ENCODE results near the gene GABARAP.

GABARAP gene

GRCh38 chr17:7239091-7240027 is 2.9 kb downstream of the GABARAP start, which contains the start of gene PHF23:
TSS of gene PHF23 (minus strand) at chr17:7239457. CDS start at chr17:7239279, 178 bp downstream.
- peak; percentile 99 for DNase-seq (ENCODE audit: low spot score)

- no peak for DNase-seq (ENCODE audit: low spot score)
These were observed 3.7 kb downstream of the GABARAP start for GRCh38 chr17:7238420-7239090.

DNA sequence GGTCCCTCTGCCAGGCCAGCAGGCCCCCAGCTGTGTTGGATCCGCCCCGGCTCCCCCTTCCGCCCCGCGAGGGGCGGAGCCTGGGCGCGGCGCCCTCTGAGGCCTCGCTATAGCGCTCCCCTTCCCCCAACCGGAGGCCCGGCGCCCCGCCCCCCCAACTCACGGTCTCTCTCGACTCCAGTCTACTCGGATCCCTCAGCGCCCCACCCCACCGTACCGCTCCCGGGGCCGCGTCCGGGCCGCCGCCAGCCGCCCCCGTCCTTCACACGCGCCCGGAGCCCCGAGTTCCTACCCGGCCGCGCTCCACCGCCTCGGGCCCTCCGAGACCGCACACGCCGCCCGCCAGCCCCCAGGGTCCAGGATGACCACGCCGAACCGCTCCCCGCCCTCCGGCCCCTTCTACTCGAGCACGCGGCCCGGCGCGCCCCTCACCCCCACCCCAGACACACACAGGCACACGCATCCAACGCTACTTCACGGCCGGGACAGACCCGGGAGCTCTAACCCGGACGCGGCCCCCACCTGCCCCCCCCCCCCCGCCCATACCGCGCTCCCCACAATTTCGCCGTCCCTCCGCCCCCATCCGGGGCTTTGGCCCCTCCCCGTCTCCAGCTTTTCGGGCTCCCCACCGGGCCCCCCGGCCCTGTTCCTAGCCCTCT is 4.4 kb downstream of the GABARAP start:
- peak; percentile 66 for DNase-seq (ENCODE audit: low spot score)

DNA sequence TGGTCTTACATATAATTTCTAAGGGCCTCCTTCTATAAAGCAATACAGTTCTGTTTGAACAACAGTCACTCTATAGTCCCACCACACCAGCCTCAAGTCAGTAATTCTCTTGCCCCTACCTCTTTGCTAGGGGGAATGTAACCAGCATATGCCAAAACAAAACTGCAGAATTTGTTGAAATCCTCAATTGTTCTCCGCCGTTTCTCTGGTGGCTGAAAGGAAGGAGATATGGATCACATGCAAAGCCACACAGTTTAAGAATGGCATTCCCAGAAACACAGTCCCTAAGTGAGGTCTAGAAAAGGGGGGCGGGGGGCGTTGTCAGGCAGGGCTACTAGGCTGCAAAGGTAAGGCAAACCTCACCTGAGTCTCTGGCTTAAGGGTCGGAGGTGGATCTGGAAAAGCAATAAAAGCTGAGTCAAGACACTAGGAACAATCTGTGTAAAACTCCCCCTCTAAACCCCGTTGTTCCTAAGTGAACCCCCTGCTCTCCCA is 4.9 kb downstream of the GABARAP start:
- DNase-seq (ENCODE audit: low spot score), result no peak

DNA sequence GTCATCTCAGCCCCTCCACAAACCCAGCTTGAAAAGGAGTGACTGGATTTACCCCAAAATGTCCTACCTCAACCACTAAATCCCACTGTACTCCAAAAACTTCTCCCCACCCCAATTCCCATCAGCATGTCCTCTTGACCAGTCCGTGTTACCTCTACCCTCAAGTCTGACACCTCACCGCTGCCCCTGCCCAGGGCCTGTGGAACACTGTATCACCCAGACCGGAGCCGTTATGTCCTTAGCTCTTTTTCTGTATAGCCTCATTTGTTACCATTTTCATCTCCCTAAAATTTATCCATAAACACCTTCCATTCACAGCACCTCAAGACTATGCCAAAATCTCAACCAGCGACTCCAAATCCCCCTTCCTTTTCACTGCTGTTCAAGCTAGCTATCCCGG is 5.4 kb downstream of the GABARAP start:
- DNase-seq (ENCODE audit: low spot score), result no peak

DNA sequence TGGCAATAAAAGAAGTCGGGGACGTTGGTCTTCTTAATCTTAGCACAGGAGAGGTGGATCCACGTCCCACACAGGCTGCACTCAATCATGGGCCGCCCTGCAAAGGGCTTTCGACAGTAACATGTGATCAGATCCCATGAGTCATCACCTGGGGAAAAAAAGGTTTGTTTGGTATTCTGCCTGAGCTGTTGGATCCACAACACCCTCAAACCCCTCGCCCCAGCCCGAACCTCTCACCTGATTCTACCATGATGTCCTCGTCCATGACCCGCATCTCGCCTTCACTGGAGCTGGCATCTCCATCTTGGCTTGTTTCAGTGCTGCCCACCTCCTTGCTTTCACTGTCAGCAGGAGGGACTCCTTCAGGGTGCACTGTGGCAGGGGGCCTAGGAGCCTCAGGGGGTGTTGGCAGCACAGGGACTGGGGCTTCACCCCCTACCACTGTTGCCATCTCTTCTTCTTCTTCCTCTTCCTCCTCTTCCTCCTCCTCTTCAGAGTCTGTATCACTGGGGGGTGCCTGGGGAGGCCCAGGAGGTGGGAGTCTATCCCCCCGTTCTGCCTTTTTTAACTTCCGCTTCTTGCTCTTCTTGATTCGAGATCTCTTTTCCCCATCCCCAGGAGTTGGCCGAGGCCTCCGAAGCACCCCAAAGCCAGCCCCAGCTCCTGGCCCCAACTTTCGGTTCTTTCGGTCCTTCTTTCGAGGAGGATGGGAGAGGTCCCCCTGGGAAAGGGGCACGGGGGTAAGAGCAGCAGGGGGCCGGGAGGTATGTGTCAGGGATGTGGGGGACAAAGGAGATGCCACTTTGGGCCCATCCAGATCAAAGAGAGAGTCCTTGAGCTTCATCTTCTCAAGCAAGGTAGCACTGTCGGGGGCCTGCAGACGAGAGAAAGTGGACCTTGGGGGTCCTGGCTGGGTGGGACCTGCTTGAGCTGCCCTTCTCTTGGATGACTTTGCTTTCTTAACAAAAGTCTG is 6.3 kb downstream of the GABARAP start:
- DNase-seq (ENCODE audit: low spot score), result no peak

DNA sequence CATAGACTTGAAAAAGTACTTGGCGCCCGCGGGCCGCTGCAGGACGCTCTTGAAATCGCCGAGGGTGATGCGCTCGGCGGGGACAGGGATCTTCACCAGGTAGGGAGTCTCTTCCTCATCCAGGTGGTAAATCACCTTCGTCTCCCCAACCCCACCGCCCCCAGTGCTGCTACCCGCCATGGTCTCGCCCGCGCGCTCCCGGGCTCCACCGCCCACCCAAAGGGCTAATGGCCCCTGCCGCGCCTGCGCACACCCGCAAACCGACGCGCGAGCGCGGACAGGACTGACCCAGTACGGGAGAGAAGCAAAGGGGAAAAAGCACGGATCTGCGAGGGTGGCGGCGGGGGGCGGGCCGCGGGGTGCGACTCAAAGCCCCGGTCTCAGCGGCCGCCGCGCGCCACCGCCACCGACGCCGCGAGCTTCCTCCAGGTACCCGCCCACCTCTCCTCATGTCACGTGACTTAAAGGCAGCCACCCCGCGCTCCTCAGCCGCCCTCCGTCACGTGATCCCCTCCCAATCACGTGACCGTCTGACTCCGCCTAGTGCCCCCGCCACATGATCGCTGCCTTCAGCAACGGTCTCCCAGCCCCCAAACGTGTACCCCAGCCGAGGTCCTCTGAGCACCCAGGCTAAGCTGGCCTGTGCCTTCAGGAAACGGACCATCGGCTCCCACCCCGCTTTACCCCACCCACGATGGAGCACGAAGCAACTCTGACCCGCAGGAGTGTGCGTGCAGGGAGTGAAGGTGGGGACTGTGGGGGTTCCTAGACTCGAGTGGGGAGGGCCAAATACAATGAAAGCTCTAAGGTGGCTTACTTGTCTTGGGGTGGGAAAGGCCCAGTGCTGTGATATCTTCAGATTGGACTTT is 7.9 kb downstream of the GABARAP start, which contains the start of gene DVL2:
TSS of gene DVL2 (minus strand) at position 435 of the 869 bp plus-strand sequence. CDS start at position 180, 255 bp downstream.
- peak; percentile 94 for DNase-seq (ENCODE audit: low spot score)

DNA sequence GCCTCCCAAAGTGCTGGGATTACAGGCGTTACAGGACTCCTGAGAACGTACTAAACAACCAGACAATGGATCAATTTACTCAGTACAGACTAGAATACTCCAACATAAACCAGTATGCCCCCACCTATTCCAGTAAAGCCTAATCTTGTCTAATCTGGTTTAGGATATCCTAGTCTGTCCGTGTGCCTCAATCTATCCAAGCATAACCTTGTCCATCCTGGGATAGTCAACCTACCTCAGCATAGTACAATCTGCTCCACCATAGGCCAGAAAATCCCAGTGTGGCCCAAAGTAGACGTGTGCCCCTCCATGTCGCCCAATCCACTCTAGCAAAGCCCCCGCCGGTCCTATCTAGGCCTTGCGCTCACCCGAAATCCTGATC is 8.6 kb downstream of the GABARAP start:
- no peak for DNase-seq (ENCODE audit: low spot score)

GRCh38 chr17:7232114-7232513 is 10.1 kb downstream of the GABARAP start:
- no peak for DNase-seq (ENCODE audit: low spot score)

GRCh38 chr17:7229504-7229903 is 12.7 kb downstream of the GABARAP start:
- DNase-seq (ENCODE audit: low spot score), result no peak

DNA sequence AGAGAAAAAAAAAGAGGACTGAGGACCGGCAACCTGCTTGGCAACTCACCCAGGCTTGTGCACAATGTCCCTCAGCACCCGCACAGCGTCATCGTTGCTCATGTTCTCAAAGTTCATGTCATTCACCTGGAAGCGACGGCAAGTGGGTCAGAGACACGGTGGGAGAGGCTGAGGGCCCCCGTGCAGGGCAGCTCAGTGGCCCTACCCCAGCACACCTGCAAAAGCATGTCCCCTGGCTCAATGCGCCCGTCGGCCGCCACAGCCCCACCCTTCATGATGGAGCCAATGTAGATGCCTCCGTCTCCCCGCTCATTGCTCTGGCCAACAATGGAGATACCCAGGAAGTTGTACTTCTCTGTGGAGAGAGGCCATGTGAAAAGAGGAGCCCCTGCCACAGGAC is 13.3 kb downstream of the GABARAP start:
- DNase-seq (ENCODE audit: low spot score), result no peak

DNA sequence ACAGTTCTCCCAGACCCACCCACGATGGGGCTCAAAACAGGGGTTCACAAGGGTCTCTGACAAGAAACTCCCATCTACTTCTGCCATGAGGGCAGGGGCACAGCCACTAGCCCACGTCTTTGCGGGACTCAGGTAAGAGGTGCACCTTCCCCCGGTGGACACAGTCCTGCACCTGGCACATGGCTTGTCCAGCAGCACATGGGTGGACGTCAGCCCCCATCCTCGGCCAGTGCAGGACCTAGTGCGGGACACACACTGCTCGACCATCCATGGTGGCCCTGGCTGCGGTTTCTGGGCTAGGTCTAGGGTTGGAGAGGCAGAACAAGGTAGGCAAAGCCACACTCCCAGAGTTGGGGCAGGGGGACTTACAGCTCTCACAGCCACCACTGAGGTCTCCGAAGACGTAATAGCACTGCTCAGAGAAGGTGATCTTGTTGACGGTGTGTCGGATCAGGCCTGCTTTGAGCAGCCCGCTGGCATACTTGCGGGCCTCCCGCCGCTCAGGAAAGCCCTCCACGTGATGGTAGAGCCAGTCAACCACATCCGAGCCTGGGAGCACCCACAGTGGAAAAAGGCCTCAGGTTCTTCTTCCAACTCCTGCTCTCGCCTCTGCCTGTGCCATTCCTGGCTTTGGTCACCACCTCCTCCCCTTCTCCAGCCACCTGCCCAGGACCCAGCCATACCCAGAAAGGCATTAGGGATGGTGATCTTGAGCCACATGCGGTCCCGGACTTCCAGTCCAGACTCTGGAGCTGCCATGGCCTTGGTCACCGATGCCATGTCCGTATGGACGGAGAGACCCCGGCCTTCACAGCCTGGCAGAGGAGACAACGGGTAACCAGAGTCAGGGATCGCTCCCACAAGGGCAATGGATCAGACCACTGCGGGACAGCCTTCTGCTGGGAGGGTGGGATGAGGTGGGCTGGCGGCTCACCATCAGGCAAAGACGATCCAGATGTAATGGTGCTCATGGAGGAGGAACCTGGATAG is 15.2 kb downstream of the GABARAP start:
- DNase-seq (ENCODE audit: low spot score), result no peak

DNA sequence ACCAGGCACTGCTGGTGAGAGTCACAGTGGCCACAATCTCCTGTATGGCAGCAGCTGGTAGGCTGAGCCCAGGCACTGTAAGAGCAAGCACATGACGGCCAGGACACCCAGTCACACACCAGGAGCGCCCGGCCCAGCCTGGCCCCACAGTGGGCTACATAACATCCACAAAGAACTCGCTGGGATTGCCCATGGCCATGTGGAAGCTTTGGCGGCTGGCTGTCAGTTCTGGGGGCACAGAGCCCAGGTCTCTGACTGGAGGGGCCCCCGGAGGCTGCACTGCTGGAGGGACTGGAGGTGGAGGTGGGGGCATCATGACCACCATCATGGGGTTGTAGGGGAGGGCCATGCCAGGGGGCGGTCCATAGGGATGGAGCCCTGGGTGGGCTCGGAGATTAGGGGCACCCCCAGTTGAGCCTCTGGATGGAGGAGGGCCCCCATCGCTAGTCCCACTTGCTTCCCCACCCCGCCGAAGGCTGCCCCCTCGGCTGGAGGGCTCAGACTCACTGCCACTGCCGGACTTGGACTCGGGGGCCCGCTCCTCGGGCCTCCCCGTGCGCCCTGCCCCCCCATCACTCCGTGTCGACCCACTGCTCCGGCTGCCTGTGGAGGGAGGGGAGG is 16.4 kb downstream of the GABARAP start:
- DNase-seq (ENCODE audit: low spot score), result no peak

DNA sequence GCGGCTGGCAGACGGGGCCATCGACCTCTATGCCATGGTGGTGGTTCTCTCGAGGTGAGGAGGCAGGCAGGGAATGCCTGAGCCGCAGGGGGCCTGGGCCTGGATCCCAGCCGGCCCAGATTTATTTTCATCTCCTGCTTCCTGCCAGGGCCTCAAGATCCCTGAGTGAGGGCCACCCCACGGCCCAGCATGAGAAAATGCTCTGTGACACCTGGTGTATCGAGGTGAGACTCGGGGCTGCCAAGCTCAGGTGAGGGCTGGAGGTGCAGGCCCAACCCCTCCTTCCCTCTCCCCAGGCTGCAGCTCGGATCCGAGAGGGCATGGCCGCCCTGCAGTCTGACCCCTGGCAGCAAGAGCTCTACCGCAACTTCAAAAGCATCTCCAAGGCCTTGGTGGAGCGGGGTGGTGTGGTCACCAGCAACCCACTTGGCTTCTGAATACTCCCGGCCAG is 17.6 kb downstream of the GABARAP start:
- DNase-seq (ENCODE audit: low spot score), result no peak

GRCh38 chr17:7224110-7224509 is 18.1 kb downstream of the GABARAP start:
- no peak for DNase-seq (ENCODE audit: low spot score)

DNA sequence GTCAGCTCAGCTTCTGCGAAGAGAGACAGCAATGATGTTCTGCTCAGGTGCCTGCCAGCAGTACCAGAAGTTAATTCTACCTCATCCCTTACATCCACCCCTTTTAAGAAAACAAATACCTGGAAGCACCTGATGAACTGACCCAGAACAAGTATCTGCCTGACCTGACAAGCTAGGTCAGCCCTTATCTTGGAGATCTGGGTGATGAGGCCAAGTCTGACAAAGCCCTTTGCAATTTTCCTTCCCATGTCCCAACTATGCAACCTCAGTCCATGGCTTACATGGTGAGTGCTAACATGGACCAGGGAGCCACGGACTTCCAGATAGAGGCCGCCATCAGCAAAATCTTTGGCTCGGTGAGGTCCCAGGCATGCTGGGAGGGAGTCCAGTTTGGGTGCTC is 18.9 kb downstream of the GABARAP start:
- no peak for DNase-seq (ENCODE audit: low spot score)

DNA sequence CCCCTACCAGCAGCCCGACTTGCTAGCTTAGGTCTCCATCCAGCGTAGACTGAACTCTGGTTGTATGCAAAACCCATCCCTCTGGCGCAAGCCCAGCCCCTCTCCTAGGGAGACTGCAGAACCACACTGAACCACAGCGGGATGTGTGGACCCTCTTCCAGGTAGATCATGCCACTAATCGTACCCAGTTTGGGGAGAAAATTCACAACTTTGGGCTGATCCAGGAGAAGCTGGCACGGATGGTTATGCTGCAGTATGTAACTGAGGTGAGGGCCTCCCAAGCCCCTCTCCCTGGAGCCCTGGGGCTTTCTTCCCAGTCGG is 19.3 kb downstream of the GABARAP start:
- DNase-seq (ENCODE audit: low spot score), result no peak
